NCI-H2171 (cell line): Measurements from ENCODE around the gene SPDYE6.
"Not testable (repeated sequence)": the region's sequence is repeated elsewhere in the genome, so short reads cannot be mapped to it uniquely, and the experiment has no call there.

Experiments
- DNase-seq: peaks from one replicate; lab custom pipeline; 2025; lab: John Stamatoyannopoulos, UW

The SPDYE6 gene

DNA sequence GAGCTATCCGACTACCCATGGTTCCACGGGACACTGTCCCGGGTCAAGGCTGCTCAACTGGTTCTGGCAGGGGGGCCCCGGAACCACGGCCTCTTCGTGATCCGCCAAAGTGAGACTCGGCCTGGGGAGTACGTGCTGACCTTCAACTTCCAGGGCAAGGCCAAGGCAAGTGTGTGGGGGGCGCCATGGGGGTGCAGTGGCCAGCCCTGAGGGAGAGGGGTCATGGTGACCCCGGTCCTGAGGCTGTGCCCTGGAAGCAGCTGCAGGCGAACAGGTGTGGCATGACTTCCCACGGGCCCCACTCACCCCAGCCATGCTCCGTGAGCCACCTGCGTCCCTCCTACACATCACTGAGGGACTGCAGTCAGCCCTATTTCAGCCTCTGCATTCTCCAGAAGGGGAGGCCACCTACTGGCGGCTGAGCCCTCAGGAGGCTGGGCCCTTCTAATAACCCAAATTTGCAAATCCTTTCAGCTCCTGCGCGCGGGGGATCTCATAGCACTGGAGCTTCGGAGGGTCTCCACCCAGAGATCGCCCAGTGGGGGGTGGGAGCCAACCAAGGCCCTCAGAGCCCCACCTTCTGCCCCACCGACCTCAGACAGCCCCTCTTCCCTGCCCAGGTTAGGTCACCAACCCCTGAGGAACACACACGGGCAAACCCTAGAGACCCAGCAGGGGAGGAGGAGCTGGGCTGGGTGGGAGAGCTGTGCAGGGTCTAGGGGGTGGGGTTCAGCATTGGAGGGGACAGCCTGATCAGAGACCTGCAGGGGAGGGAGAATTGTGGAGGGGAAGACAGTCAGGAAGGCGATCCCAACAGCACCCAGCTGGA, 38.8 kb downstream of the SPDYE6 start:
- DNase-seq: no peak

DNA sequence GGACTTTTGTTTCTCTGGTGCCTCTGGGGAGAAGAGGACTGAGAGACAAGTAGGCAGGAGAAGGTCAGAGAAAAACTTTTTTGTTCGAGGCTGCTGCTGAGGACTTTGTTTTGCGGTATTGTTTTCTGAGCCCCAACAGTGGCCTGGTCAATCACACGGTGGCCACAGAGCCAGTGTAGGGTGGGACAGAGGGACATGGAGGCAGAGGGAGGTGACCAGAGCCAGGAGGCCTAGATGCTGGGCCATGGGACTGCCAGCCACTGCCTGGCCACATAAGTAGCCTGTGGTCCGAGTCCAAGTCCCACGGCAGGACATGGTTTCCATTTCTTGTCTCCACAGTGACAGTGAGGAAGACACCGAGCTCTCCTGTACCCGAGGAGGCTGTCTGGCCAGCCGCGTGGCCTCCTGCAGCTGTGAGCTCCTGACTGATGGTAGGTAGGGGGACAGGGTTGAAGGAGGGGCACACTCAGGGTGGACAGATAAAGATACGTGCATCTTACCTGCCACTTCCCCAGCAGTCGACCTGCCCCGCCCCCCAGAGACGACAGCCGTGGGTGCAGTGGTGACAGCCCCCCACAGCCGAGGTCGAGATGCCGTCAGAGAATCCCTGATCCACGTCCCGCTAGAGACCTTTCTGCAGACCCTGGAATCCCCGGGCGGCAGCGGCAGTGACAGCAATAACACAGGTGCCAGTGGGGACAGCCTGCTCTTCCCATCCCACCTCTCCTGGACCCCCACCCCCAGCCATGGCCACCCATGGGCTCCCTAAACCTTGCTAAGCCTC, 42.1 kb downstream of the SPDYE6 start:
- DNase-seq: no peak

DNA sequence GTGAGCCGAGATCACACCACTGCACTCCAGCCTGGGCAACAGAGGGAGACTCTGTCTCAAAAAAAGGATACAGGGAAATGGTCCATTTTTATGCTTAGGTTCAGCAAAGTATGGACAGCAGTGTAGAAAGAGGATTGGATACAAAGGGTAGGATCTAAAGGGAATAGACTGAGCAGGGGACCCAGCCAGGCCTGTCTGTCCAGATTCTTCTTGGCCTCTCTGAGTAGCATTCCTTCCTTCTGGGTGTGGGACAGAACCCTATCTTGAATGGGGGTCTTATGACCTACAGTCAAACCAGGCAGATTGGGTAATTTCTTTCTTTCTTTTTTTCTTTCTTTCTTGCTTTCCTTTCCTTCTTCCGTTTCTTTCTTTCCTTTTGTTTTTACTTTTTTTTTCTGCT, 43.9 kb downstream of the SPDYE6 start:
- no peak for DNase-seq

DNA sequence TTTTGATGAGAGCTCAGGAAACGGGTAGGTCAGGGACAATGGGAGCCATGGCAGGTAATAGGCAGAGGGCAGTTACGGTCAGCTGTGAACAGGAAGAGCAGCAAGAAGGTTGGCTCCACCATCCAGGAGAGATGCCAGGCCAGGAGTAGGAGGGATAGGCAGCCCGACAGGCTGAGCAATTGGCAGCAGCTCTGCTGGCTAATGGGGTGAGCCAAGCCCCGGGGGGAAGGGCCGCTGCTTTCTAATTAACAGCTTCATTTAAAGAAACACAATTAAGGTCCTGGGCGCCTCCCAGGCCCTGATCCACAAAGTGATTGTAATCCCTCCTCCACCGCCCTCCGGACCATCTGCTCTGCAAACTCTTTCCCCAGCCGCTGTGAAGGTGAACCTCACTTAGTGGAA, 45.8 kb downstream of the SPDYE6 start:
- DNase-seq: peak; percentile 49

DNA sequence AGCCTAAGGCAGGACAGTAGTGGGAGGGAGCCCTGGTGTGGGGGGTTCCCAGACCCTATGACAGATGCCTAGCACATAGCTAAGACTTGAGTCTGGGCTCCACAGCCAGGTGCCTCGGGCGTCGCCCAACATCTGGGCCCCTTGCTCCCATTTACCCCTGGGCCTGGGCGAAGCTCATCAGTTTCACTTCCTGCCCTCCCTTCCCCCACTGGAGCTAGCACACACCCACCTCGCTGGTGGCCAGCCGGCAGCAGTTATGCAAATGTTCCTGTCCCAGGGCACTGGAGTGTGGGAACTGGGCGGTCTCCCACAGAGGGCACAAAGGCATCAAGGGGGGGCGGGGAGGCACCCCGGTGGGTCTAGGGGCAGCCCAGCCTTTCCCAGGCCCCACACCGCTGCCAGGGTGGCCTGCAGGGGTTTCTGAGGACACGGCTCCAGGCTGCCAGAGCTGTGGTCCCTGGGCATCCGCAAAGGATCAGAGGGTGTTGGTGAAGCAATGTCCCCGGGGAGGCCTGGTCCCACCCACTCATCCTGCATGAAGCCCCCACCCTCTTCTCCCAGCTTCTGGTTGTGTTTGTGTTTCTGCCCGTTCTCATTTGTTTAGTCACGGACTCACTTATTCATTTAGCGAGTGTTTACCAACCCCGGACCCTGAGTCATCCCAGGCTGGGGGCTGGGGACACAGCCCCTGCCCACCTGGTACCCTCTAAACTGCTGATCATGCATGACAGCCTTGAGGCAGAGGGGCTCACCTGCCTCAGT, 49.1 kb downstream of the SPDYE6 start:
- DNase-seq: peak; percentile 27

DNA sequence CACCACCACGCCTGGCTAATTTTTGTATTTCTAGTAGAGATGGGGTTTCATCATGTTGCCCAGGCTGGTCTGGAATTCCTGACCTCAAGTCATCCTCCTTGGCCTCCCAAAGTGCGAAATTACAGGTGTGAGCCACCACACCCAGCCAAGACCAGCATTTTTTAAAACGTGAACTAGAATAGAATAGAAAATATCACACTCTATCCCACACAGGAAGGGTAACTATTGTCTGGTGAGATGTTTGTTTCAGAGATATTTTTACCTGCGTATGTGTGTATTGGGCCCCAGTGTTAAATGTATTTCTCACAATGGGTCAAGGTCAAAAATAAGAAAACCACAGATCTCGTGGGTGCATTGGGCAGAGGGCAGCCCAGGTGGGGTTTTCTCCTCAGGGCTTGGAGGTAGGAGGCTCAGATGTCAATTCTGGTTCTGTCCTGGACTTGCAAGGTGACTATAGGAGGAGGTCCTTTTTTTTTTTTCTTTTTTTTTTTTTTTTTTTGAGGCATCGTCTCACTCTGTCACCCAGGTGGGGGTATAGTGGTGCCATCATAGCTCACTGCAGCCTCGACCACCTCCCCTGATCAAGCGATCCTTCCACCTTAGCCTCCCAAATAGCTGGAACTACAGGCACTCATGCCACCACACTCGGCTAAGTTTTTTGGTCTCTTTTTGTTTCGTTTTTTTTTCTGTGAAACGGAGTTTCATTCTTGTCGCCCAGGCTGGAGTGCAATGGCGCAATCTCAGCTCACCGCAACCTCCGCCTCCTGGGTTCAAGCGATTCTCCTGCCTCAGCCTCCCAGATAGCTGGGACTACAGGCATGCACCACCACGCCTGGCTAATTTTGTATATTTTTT, 50.6 kb downstream of the SPDYE6 start:
- no peak for DNase-seq

DNA sequence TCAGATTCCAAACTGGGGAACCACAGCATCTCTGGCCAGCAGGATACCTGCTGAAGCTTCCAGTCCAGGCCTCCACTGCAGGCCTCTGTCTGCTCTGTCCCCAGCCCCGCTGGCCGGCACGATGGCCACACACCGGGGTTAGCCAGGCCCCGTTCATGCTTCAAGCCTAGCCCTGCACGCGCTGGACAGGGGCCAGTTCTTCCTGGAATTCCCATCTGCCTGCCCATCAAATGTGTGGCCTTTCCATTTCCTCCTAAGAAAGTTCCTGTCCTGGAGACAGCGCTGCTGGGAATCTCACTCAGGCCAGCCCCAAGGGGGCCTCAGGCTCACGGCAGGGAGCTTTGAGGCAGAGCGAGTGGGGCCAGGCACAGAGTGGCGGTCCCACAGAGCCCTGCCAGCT, 51.6 kb downstream of the SPDYE6 start:
- DNase-seq: no peak

DNA sequence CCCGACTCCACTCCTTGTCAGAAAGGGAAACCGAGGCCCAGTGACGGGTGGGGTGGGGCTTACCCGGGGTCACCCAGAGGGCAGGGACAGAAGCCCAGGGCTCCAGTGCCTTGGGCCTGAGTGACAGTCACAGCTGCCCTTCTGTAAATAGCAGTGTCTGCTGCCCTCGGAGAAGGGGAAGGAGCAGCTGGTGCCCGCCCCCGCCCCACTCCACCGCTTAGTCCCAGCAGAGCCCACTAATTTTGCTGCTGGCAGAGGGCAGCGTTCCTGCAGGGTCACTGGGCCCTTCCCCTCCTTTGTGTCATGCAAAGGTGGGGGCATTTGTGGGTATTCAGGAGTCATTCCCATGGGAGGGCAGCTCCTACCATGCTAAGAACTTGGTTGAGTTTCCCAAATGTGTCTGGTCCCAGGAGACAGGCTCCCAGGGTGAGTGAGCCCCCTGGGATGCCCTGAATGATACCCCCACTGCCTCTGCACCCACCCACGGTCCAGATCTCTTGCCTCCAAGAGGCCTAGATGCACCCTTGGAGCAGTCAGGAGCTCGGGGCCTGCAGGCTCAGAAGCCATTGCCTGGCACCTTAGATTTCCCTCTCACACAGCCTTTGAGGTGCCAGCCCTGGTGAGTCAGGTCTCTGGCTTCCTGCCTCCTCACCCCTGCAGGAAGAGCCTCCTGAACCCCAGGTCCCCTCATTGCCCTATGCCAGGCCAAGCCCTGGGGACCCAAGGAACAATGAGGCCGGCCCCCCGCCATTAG, 52.4 kb downstream of the SPDYE6 start:
- peak; percentile 32 for DNase-seq

DNA sequence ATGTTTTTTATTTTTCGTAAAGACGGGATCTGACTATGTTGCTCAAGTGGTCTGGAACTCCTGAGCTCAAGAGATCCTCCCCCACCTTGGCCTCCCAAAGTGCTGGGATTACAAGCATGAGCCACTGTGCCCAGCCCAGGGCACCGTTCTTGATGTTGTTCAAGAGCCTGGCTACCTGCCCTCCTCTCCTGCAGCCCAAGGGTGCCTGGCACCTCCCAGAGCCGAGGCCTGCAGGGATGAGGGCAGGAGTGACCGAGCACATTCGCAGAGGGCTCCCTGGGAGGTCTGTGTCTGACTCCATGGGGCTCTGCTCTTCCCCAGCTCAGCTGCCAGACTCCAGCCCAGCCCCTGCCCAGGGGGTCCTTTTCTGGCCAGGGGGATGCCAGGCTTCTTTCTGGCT, 54.2 kb downstream of the SPDYE6 start:
- no peak for DNase-seq

DNA sequence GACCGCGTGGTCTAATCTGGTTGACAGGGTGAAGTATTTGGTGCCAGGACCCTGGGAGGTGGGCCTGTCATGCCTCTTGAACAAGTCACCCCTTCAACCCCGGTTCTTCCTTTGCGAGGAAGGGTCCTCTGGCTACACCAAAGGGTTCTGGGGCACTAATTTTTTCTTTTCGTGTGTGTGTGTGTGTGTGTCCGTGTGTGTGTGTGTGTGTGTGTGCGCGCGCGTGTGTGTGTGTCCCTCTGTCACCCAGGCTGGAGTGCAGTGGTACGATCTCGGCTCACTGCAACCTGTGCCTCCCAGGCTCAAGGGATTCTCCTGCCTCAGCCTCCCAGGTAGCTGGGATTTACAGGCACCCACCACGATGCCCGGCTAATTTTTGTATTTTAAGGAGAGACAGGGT, 54.9 kb downstream of the SPDYE6 start:
- DNase-seq: not testable (repeated sequence)

DNA sequence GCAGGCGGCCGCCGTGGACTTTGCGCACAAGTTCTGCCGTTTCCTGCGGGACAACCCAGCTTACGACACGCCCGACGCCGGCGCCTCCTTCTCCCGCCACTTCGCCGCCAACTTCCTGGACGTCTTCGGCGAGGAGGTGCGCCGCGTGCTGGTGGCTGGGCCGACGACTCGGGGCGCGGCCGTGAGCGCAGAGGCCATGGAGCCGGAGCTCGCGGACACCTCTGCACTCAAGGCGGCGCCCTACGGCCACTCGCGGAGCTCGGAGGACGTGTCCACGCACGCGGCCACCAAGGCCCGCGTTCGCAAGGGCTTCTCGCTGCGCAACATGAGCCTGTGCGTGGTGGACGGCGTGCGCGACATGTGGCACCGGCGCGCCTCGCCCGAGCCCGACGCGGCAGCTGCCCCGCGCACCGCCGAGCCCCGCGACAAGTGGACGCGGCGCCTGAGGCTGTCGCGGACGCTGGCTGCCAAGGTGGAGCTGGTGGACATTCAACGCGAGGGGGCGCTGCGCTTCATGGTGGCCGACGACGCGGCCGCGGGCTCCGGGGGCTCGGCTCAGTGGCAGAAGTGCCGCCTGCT, 55.5 kb downstream of the SPDYE6 start:
- DNase-seq: no peak

DNA sequence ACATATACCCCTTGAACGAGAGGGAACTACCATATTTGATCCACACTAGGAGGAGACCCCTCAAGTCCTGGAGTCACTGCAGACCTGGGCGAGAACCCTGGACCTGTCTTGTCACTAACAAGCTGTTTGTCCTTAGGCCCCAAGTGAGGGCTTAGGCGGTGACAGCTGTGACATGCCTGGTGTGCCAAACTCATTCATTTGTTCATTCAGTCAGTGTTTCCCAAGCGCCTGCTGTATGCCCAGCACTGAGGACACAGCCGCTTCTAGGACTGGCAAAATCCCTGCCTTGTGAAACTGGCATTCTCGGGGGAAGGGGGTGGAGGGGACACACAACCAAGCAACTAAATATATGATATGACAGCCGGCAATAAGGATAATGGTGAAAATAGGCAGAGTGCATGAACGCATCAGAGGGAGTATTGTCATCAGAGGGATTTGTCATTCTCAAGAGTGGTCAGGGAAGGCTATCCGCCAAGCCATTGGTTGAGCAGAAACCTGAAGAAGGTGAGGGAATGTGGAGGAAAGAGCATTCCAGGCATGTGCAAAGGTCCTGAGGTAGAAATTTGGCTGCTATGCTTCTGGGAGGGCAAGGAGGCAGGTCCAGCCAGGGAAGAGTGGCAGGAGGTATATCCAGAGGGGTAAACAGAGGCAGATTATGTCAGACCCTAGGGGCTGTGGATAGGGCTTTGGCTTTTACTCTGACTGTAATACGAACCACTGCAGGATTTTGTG, 58.6 kb downstream of the SPDYE6 start:
- no peak for DNase-seq

DNA sequence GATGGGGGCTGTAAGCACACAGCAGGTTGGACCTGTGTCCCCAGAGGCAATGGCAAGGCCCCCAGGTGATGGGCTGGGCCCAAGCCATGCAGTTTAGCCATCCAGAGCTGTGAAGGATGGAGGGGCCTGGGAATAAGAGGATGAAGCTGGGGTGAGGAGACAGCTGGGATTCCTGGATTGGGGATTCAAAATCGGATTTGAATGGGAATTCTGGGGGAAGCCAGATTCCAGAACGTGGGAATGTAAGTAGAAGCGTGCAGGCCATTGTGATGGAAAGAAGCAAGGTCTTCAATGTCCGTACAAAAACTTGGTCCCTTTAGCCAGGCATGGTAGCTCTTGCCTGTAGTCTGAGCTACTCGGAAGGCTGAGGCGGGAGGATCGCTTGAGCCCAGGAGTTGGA, 59.7 kb downstream of the SPDYE6 start:
- no peak for DNase-seq

DNA sequence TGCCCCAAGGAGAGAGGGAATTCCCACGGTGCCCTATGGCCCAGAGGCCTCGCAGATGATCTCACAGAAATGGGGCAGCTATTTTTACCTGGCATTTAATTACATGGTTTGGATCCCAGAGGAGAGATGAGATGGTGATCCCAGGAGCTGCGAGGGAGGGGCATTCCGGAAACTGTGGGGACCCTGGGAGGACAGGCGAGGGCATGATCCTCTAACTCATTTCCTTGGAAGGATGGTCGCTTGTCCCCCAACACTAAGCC, 60.1 kb downstream of the SPDYE6 start:
- no peak for DNase-seq
